HepG2 (cell line): Measurements from ENCODE around the gene SLIT3. TPM values are rescaled to one million over a fixed set of nuclear protein-coding genes. Genes with fewer than 3 reads are reported as not detected.

ENCODE experiments used
- ATAC-seq: fragments of 200-7000 bp; cut with Tn5 transposase; 3 replicates; pipeline ENCODE4 v1.9.1; 2020; ENCODE audit warnings: mild to moderate bottlenecking, moderate library complexity
- BruUV-seq: library from RNA; stranded (reverse); fragments of 400-500 nt; replicated peaks from 2 replicates; lab custom pipeline; 2021; lab: Mats Ljungman, UMichigan
- CTCF ChIA-PET: fragments of 300-600 bp; formaldehyde crosslinking; extraction: SDS; loops from one replicate; lab custom pipeline; 2021; ENCODE audit warnings: low total read pairs, inconsistent platforms, low intra/inter-chr PET ratio; lab: Yijun Ruan, JAX
- POLR2A ChIA-PET: fragments of 350-600 bp; sonication (Branson Sonifier 250); formaldehyde crosslinking; loops from one replicate; lab custom pipeline; 2020; ENCODE audit warnings: antibody characterized with exemption, inconsistent platforms; lab: Yijun Ruan, JAX
- DNase-seq: peaks from one replicate; pipeline ENCODE4 v3.0.0-alpha.2; 2015; ENCODE audit warnings: low spot score
- FAIRE-seq: peaks from 3 replicates; lab custom pipeline; 2011; peaks lifted over from hg19 to GRCh38; lab: Jason Lieb, UNC
- H2AFZ ChIP-seq: one replicate; pipeline ENCODE4 v1.6.1; 2011; ENCODE audit warnings: low read length, inconsistent platforms
- H3K27ac ChIP-seq: fragments of 300-600 bp; 3 replicates; pipeline ENCODE4 v1.8.0; 2011; ENCODE audit warnings: mixed run types, mild to moderate bottlenecking, mixed read lengths, low read length, inconsistent platforms; ENCODE audit not compliant: insufficient read depth; ENCODE audit errors: extremely low read length
- H3K27me3 ChIP-seq, 2 experiments: fragments of 200-600 bp in 1 of 2; 2 replicates in 1 of 2; 3 replicates in 1 of 2; pipeline versions ENCODE4 v1.6.0 to v1.8.0; 2011; ENCODE audit warnings: low read length in 2 of 2, mild to moderate bottlenecking in 2 of 2, moderate library complexity in 2 of 2, inconsistent platforms in 1 of 2; ENCODE audit not compliant: insufficient read depth in 2 of 2, control insufficient read depth in 1 of 2
- H3K36me3 ChIP-seq, 2 experiments: fragments of 200-600 bp in 1 of 2; replicated peaks in 1 of 2; 2 replicates in 1 of 2; 3 replicates in 1 of 2; pipeline versions ENCODE4 v1.5.1 to v1.8.0; 2011; ENCODE audit warnings: low read length in 2 of 2, inconsistent platforms in 1 of 2; ENCODE audit not compliant: insufficient read depth in 2 of 2, control insufficient read depth in 1 of 2
- H3K4me1 ChIP-seq: 2 replicates; pipeline ENCODE4 v1.5.1; 2012; ENCODE audit warnings: low read length, inconsistent platforms; ENCODE audit not compliant: insufficient read depth
- H3K4me2 ChIP-seq: 2 replicates; pipeline ENCODE4 v1.6.0; 2011; ENCODE audit warnings: low read depth, low read length, inconsistent platforms
- H3K4me3 ChIP-seq, 3 experiments: fragments of 200-600 bp in 1 of 3; sonication (generic), shearing (Covaris generic) in 1 of 3; replicated peaks in 1 of 3; 2 replicates each; pipeline ENCODE4 v1.5.1; 2011 to 2016; ENCODE audit warnings: low read length in 3 of 3, inconsistent platforms in 2 of 3, low read depth in 2 of 3, mild to moderate bottlenecking in 2 of 3, control low read depth in 1 of 3, mixed read lengths in 1 of 3; ENCODE audit not compliant: insufficient read depth in 1 of 3
- H3K79me2 ChIP-seq: one replicate; pipeline ENCODE4 v1.6.1; 2011; ENCODE audit warnings: low read length, inconsistent platforms; ENCODE audit not compliant: insufficient read depth
- H3K9ac ChIP-seq: 2 replicates; pipeline ENCODE4 v1.6.0; 2011; ENCODE audit warnings: mild to moderate bottlenecking, low read depth, low read length, inconsistent platforms; ENCODE audit not compliant: insufficient read depth
- H3K9me3 ChIP-seq: 2 replicates; pipeline ENCODE4 v1.5.1; 2012; ENCODE audit warnings: mild to moderate bottlenecking, low read length
- H4K20me1 ChIP-seq: 2 replicates; pipeline ENCODE4 v1.6.0; 2011; ENCODE audit warnings: inconsistent platforms, mild to moderate bottlenecking, low read length, moderate library complexity; ENCODE audit not compliant: insufficient read depth
- ATF1 ChIP-seq: IDR thresholded peaks from 2 replicates; pipeline ENCODE4 v1.6.1; 2016; ENCODE audit warnings: mild to moderate bottlenecking, control low read depth
- ATF3 ChIP-seq: sonication (generic); formaldehyde crosslinking; IDR thresholded peaks from 2 replicates; pipeline ENCODE4 v1.4.0; 2020; ENCODE audit warnings: missing genetic modification reagents
- CREB1 ChIP-seq, 2 experiments: fragments of 450-650 bp in 1 of 2; IDR thresholded peaks; 2 replicates each; pipeline ENCODE4 v1.6.1; 2016 to 2017; ENCODE audit warnings: control low read depth in 1 of 2, mild to moderate bottlenecking in 1 of 2, missing compliant biosample characterization in 1 of 2, missing genetic modification characterization in 1 of 2
- CREBL2 ChIP-seq: sonication (generic); formaldehyde crosslinking; IDR thresholded peaks from 2 replicates; pipeline ENCODE4 v1.8.1; 2023; ENCODE audit warnings: missing genetic modification reagents, mild to moderate bottlenecking, borderline replicate concordance
- ELF3 ChIP-seq: IDR thresholded peaks from 2 replicates; pipeline ENCODE4 v1.6.1; 2016; ENCODE audit warnings: missing genetic modification reagents, missing compliant biosample characterization
- LCORL ChIP-seq, 2 experiments: fragments of 450-650 bp in 1 of 2; sonication (generic) in 1 of 2; formaldehyde crosslinking in 1 of 2; IDR thresholded peaks; 2 replicates each; pipeline versions ENCODE4 v1.5.0 to v1.6.1; 2017 to 2020; ENCODE audit warnings: antibody characterized with exemption in 1 of 2, missing genetic modification reagents in 1 of 2
- NCOA2 ChIP-seq: sonication (generic); formaldehyde crosslinking; IDR thresholded peaks from 2 replicates; pipeline ENCODE4 v1.8.0; 2022; ENCODE audit warnings: inconsistent platforms
- NFKBIZ ChIP-seq: IDR thresholded peaks from 2 replicates; pipeline ENCODE4 v1.6.1; 2018; ENCODE audit warnings: missing genetic modification reagents, missing compliant biosample characterization
- PRDM15 ChIP-seq: sonication (generic); formaldehyde crosslinking; IDR thresholded peaks from 2 replicates; pipeline ENCODE4 v1.4.0; 2020; ENCODE audit warnings: missing genetic modification reagents
- SCMH1 ChIP-seq: sonication (generic); formaldehyde crosslinking; IDR thresholded peaks from 2 replicates; pipeline ENCODE4 v1.9.0; 2021; ENCODE audit warnings: missing genetic modification reagents, mild to moderate bottlenecking, borderline replicate concordance
- SMAD1 ChIP-seq: sonication (generic); formaldehyde crosslinking; IDR thresholded peaks from 2 replicates; pipeline ENCODE4 v1.4.0; 2020; ENCODE audit warnings: missing genetic modification reagents, low read depth, mild to moderate bottlenecking, borderline replicate concordance
- SNAI1 ChIP-seq: sonication (generic); formaldehyde crosslinking; IDR thresholded peaks from 2 replicates; pipeline ENCODE4 v1.5.0; 2020; ENCODE audit warnings: mild to moderate bottlenecking, missing genetic modification reagents, borderline replicate concordance
- SP1 ChIP-seq, 2 experiments: fragments of 450-650 bp in 1 of 2; sonication (generic) in 1 of 2; formaldehyde crosslinking in 1 of 2; IDR thresholded peaks; 2 replicates each; pipeline versions ENCODE4 v1.4.0 to v1.6.1; 2016 to 2020; ENCODE audit warnings: missing genetic modification reagents in 1 of 2
- SRSF1 ChIP-seq: fragments of 200-400 bp; formaldehyde crosslinking; optimal IDR thresholded peaks from 2 replicates; pipeline ENCODE3; 2017; ENCODE audit warnings: mild to moderate bottlenecking, low read depth, low read length, moderate library complexity
- ZNF614 ChIP-seq: IDR thresholded peaks from 2 replicates; pipeline ENCODE4 v1.6.1; 2018; ENCODE audit warnings: missing biosample characterization, missing genetic modification reagents, inconsistent platforms, borderline replicate concordance
- ZNF660 ChIP-seq: sonication (generic); formaldehyde crosslinking; IDR thresholded peaks from 2 replicates; pipeline ENCODE4 v1.5.1; 2020; ENCODE audit warnings: mild to moderate bottlenecking, low read depth, missing genetic modification reagents, borderline replicate concordance
- ZNF691 ChIP-seq: sonication (generic); formaldehyde crosslinking; IDR thresholded peaks from 2 replicates; pipeline ENCODE4 v1.4.0; 2020; ENCODE audit warnings: missing genetic modification reagents, low read depth, mild to moderate bottlenecking, borderline replicate concordance
- WGBS: methylation state at CpG from one replicate; pipeline ENCODE4 v1.1.6; 2017; ENCODE audit warnings: low lambda C conversion rate; 5-methylcytosine and 5-hydroxymethylcytosine counted together
- in situ Hi-C: cut with HindIII; loops from 2 replicates; pipeline ENCODE4 v1.10.0; 2017; ENCODE audit warnings: low pct_unique_long_range_greater_than_20kb; ENCODE audit not compliant: extremely low pct_ligation_motif_present
- intact Hi-C: fragments of 100-400 bp; cut with micrococcal nuclease; formaldehyde crosslinking; loops from one replicate; pipeline ENCODE4 v1.10.0; 2022; ENCODE audit not compliant: unreplicated experiment
- polyA plus RNA-seq, 8 experiments: library from polyadenylated mRNA; depleted of rRNA in 3 of 8; stranded (reverse) in 7 of 8; unstranded in 1 of 8; fragments of >200 nt; fragmentation: Illumina TruSeq in 4 of 8; extraction: Trizol in 4 of 8; gene quantifications; 2 replicates each; pipeline versions ENCODE4 v1.2.1 to v1.2.3, GENCODE V29; 2011 to 2016; ENCODE audit warnings: low read depth in 4 of 8, missing spikeins in 1 of 8, mixed read lengths in 1 of 8; ENCODE audit not compliant: insufficient read depth in 1 of 8
- total RNA-seq, 5 experiments: library from RNA; depleted of rRNA; stranded (reverse); fragments of >200 nt; fragmentation: Illumina TruSeq; extraction: Trizol; gene quantifications; 2 replicates each; pipeline ENCODE4 v1.2.3, GENCODE V29; 2016; ENCODE audit warnings: low read depth in 1 of 5

SLIT3 gene
- total and polyA plus RNA-seq, 2 of the 13 experiments (the other 11 are each of a cell fraction or from before 2014, with no cell fraction given), result not detected

GRCh38 chr5:169122951-169123350, 178.0 kb downstream of the SLIT3 start (continued):
- TF ChIP-seq CREB1 (IDR thresholded peaks at IDR 0.05) (no peak), CREB1 (CRISPR knock-in tag; IDR thresholded peaks at IDR 0.05) (no peak), SNAI1 (CRISPR knock-in tag) (no peak)

GRCh38 chr5:169121630-169122420, 179.1 kb downstream of the SLIT3 start:
- H3K9ac ChIP-seq, result no peak overlapping the region
- H3K36me3 ChIP-seq, result no peaks in the 10 kb centered on the region
- H3K4me2 ChIP-seq, result no peak overlapping the region
- no peak overlapping the region for H3K27ac ChIP-seq
- no peaks in the 10 kb centered on the region for H3K4me1 ChIP-seq
- H3K4me3 ChIP-seq, result no peak overlapping the region
- H3K79me2 ChIP-seq, result no peaks in the 10 kb centered on the region
- ATAC-seq (no peak), DNase-seq (no peak), FAIRE-seq (no peak)
- H3K9me3 ChIP-seq, result no peaks in the 10 kb centered on the region
- peaks cover 0 to 2% of the 10 kb centered on the region in 2 experiments; a peak in 1 of 5 replicates for H3K27me3 ChIP-seq
- 0% methylated on average over 4 of the region's 5 CpGs for WGBS
- CTCF ChIA-PET, result no interaction called here
- H2AFZ ChIP-seq, result no peak overlapping the region
- intact Hi-C loops, result no loop called here
- POLR2A ChIA-PET, result no interaction called here
- in situ Hi-C loops, result no loop called here
- no peaks in the 10 kb centered on the region for H4K20me1 ChIP-seq
- BruUV-seq, result no TSS peak
- TF ChIP-seq ELF3 (no peak), SMAD1 (no peak), SCMH1 (no peak), ATF1 (CRISPR knock-in tag) (no peak), ZNF691 (no peak), ZNF614 (CRISPR knock-in tag) (no peak), ZNF660 (no peak), ATF3 (no peak), CREBL2 (CRISPR knock-in tag) (no peak), NCOA2 (CRISPR knock-in tag) (no peak), SP1 (IDR thresholded peaks at IDR 0.05) (no peak), SP1 (CRISPR knock-in tag; IDR thresholded peaks at IDR 0.05) (no peak), SRSF1 (no peak), PRDM15 (CRISPR knock-in tag) (no peak), LCORL (IDR thresholded peaks at IDR 0.05) (no peak), LCORL (CRISPR knock-in tag; IDR thresholded peaks at IDR 0.05) (no peak), NFKBIZ (CRISPR knock-in tag) (no peak)
